DND-41 (cell line): ENCODE results near the gene DNAAF6.

Source experiments
- ATAC-seq: fragments of 200-7000 bp; cut with Tn5 transposase; 3 replicates; pipeline ENCODE4 v1.9.1; 2021; ENCODE audit warnings: low read depth; ENCODE audit not compliant: insufficient read depth
- DNase-seq: peaks from one replicate; pipeline ENCODE4 v3.0.0-alpha.2; 2020
- H2AFZ ChIP-seq: 2 replicates; pipeline ENCODE4 v1.6.0; 2012; ENCODE audit warnings: low read depth, low read length
- H3K27ac ChIP-seq: 2 replicates; pipeline ENCODE4 v1.5.1; 2012; ENCODE audit warnings: low read length, inconsistent platforms
- H3K27me3 ChIP-seq: fragments of 200-600 bp; sonication (generic); 2 replicates; pipeline ENCODE4 v1.6.0; 2012; ENCODE audit warnings: low read length, mild to moderate bottlenecking, inconsistent platforms; ENCODE audit not compliant: insufficient read depth, poor library complexity
- H3K36me3 ChIP-seq: 2 replicates; pipeline ENCODE4 v1.5.1; 2012; ENCODE audit warnings: low read length, inconsistent platforms; ENCODE audit not compliant: insufficient read depth
- H3K4me1 ChIP-seq: 2 replicates; pipeline ENCODE4 v1.5.1; 2012; ENCODE audit warnings: mild to moderate bottlenecking, low read length; ENCODE audit not compliant: insufficient read depth
- H3K4me2 ChIP-seq: 2 replicates; pipeline ENCODE4 v1.6.0; 2012; ENCODE audit warnings: mild to moderate bottlenecking, moderate library complexity, low read length, inconsistent platforms; ENCODE audit not compliant: insufficient read depth
- H3K4me3 ChIP-seq, 2 experiments: fragments of 200-600 bp in 1 of 2; shearing (Covaris generic) in 1 of 2; 2 replicates each; pipeline ENCODE4 v1.5.1; 2012 to 2016; ENCODE audit warnings: inconsistent platforms in 2 of 2, low read length in 2 of 2, mild to moderate bottlenecking in 2 of 2, low read depth in 1 of 2, moderate library complexity in 1 of 2
- H3K79me2 ChIP-seq: 2 replicates; pipeline ENCODE4 v1.6.0; 2012; ENCODE audit warnings: low read length, inconsistent platforms; ENCODE audit not compliant: insufficient read depth
- H3K9ac ChIP-seq: 2 replicates; pipeline ENCODE4 v1.6.0; 2012; ENCODE audit warnings: low read depth, mild to moderate bottlenecking, inconsistent platforms, low read length, moderate library complexity
- H3K9me3 ChIP-seq: 2 replicates; pipeline ENCODE4 v1.5.1; 2012; ENCODE audit warnings: low read length, moderate library complexity, mild to moderate bottlenecking, inconsistent platforms; ENCODE audit not compliant: insufficient read depth, severe bottlenecking
- H4K20me1 ChIP-seq: 2 replicates; pipeline ENCODE4 v1.6.0; 2012; ENCODE audit warnings: low read length; ENCODE audit not compliant: insufficient read depth
- EZH2 ChIP-seq: IDR thresholded peaks from 3 replicates; pipeline ENCODE4 v1.6.1; 2012; ENCODE audit warnings: borderline replicate concordance, low read depth, mild to moderate bottlenecking, moderate library complexity, low read length, inconsistent platforms; ENCODE audit not compliant: severe bottlenecking
- TF ChIP-seq, protein P1 (sequence below): IDR thresholded peaks from 2 replicates; pipeline ENCODE4 v1.5.1; 2012; ENCODE audit warnings: borderline replicate concordance, low read length, moderate library complexity, mild to moderate bottlenecking; ENCODE audit not compliant: poor library complexity, severe bottlenecking; ENCODE audit errors: extremely low read depth

DNAAF6 gene

DNA sequence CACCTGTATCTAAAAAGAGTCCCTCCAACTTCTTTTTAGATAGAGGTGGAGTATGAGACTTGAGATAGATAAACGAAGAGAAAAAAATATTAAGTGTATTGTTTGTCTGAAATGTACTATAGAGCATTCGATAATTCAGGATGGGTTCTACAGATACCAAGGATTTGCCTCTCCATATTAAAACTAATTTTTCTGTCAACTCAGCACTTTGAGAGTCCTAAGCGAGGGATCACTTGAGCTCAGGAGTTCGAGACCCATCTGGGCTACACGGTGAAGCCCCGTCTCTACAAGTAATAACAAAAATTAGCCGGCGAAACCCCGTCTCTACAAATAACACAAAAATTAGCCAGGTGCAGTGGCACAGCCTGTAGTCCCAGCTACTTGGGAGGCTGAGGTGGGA is 1.5 kb downstream of the DNAAF6 start:
- Histone ChIP-seq H2AFZ (no peak overlapping the region), H3K9me3 (no peaks in the 10 kb centered on the region), H3K27ac (no peak overlapping the region), H3K4me2 (no peak overlapping the region), H3K79me2 (no peaks in the 10 kb centered on the region), H3K27me3 (no peaks in the 10 kb centered on the region), H3K36me3 (no peaks in the 10 kb centered on the region), H3K4me1 (no peaks in the 10 kb centered on the region), H3K4me3 (no peak overlapping the region), H3K9ac (no peak overlapping the region), H4K20me1 (no peaks in the 10 kb centered on the region)
- TF ChIP-seq, protein P1, sequence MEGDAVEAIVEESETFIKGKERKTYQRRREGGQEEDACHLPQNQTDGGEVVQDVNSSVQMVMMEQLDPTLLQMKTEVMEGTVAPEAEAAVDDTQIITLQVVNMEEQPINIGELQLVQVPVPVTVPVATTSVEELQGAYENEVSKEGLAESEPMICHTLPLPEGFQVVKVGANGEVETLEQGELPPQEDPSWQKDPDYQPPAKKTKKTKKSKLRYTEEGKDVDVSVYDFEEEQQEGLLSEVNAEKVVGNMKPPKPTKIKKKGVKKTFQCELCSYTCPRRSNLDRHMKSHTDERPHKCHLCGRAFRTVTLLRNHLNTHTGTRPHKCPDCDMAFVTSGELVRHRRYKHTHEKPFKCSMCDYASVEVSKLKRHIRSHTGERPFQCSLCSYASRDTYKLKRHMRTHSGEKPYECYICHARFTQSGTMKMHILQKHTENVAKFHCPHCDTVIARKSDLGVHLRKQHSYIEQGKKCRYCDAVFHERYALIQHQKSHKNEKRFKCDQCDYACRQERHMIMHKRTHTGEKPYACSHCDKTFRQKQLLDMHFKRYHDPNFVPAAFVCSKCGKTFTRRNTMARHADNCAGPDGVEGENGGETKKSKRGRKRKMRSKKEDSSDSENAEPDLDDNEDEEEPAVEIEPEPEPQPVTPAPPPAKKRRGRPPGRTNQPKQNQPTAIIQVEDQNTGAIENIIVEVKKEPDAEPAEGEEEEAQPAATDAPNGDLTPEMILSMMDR: no peak
- TF ChIP-seq EZH2: no peak
- DNase-seq: no peak
- no peak for ATAC-seq

- DNase-seq (no peak), ATAC-seq (no peak)
- no peak overlapping the region for H3K9ac ChIP-seq
- H4K20me1 ChIP-seq: no peaks in the 10 kb centered on the region
- TF ChIP-seq, protein P1: no peak
- TF ChIP-seq EZH2: no peak
- H2AFZ ChIP-seq: no peak overlapping the region
- H3K79me2 ChIP-seq: no peaks in the 10 kb centered on the region
- H3K4me1 ChIP-seq: no peaks in the 10 kb centered on the region
- no peak overlapping the region for H3K27ac ChIP-seq
- no peaks in the 10 kb centered on the region for H3K9me3 ChIP-seq
- H3K4me3 ChIP-seq: no peak overlapping the region
- no peaks in the 10 kb centered on the region for H3K27me3 ChIP-seq
- no peak overlapping the region for H3K4me2 ChIP-seq
- no peaks in the 10 kb centered on the region for H3K36me3 ChIP-seq
These were observed 7.1 kb downstream of the DNAAF6 start for GRCh38 chrX:107213477-107213876.

DNA sequence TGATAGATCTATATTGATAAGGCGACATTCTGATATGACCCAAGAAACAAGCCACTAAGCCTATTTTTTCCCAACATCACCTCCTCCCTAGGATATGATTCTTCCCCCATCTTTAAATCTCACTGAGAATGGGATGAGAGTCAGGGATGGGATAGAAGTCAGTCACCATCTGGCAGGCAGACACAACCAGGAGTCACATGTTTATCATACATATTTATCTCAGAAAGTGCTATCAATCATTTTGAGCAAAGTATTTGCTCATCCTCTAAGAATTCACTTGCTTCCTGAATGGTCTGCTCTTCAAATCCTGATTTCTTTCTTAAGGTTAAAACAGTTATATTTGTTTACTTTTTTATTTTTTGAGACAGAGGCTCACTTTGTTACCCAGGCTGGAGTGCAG is 20.3 kb downstream of the DNAAF6 start:
- H3K4me3 ChIP-seq: no peak overlapping the region
- no peaks in the 10 kb centered on the region for H3K27me3 ChIP-seq
- H3K9ac ChIP-seq: no peak overlapping the region
- H3K79me2 ChIP-seq: no peaks in the 10 kb centered on the region
- no peak for TF ChIP-seq EZH2
- TF ChIP-seq, protein P1: no peak
- H3K27ac ChIP-seq: no peak overlapping the region
- no peak for DNase-seq
- no peak overlapping the region for H3K4me2 ChIP-seq
- H3K9me3 ChIP-seq: no peaks in the 10 kb centered on the region
- no peaks in the 10 kb centered on the region for H4K20me1 ChIP-seq
- no peaks in the 10 kb centered on the region for H3K4me1 ChIP-seq
- no peaks in the 10 kb centered on the region for H3K36me3 ChIP-seq
- no peak overlapping the region for H2AFZ ChIP-seq
- no peak for ATAC-seq

- Histone ChIP-seq H3K36me3 (no peaks in the 10 kb centered on the region), H3K27ac (no peak overlapping the region), H4K20me1 (no peaks in the 10 kb centered on the region), H3K27me3 (no peaks in the 10 kb centered on the region), H3K9ac (no peak overlapping the region), H3K4me3 (no peak overlapping the region), H3K4me1 (no peaks in the 10 kb centered on the region), H3K4me2 (no peak overlapping the region), H3K79me2 (no peaks in the 10 kb centered on the region), H2AFZ (no peak overlapping the region), H3K9me3 (no peaks in the 10 kb centered on the region)
- TF ChIP-seq EZH2: no peak
- TF ChIP-seq, protein P1: no peak
- DNase-seq (no peak), ATAC-seq (no peak)
These were observed 21.5 kb downstream of the DNAAF6 start for GRCh38 chrX:107227780-107228485.
